HG03439 (cell line): Measurements from ENCODE around the gene ADARB2.

Experiments used
- ATAC-seq: cut with Tn5 transposase; IDR thresholded peaks from one replicate; pipeline ENCODE4 v1.9.1; 2021; ENCODE audit warnings: mild to moderate bottlenecking, moderate library complexity; ENCODE audit not compliant: unreplicated experiment

ADARB2 gene

GRCh38 chr10:1644191-1644711, 93.1 kb downstream of the ADARB2 start:
- ATAC-seq: no peak

- no peak for ATAC-seq
These were observed 93.5 kb downstream of the ADARB2 start for GRCh38 chr10:1643908-1644179.

- ATAC-seq: no peak
These were observed 94.0 kb downstream of the ADARB2 start for GRCh38 chr10:1643161-1643907.

GRCh38 chr10:1642600-1643160, 94.6 kb downstream of the ADARB2 start:
- ATAC-seq: no peak

DNA sequence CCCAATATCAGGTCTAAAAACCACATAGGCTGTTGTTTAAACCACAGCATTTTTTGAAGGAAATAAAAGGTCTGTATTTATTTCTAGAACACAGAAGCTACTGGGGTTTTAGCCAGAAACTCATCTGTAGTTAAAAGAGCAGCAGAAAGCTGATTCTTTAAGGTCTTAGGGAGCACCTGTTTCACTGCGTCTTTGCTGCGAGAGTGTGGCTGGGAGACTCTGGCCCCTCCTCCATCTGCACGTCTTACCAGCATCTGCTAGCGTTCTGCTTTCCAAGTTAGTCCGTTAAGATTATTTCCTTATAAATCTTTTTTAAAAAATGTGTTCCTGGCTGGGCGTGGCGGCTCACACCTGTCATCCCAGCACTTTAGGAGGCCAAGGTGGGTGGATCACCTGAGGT, 95.9 kb downstream of the ADARB2 start:
- no peak for ATAC-seq

DNA sequence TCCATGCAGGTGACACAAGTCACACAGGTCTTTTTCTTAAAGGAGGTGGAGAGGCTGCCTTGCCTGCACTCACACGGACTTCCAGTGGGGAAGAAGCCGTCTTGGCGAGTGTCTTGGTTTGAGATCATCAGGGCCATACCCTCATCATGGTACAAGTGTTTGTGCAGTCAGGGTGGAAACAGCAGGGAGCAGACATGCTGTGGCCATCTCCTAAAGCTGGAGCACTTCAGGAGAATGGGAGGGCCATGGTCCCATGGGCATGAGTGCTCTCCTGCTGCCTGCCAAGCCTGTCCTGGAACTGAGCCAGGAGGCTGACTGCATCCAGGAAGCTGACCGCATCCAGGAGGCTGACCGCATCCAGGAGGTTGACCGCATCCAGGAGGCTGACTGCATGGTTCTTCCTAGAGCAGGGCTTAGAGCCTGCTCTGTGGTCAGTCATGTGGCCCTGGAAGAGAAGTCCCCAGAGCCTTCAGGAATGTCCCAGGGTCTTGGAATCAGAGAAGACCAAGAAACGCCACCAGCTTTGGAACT, 98.4 kb downstream of the ADARB2 start:
- ATAC-seq: no peak

GRCh38 chr10:1635340-1635739, 102.0 kb downstream of the ADARB2 start:
- no peak for ATAC-seq

DNA sequence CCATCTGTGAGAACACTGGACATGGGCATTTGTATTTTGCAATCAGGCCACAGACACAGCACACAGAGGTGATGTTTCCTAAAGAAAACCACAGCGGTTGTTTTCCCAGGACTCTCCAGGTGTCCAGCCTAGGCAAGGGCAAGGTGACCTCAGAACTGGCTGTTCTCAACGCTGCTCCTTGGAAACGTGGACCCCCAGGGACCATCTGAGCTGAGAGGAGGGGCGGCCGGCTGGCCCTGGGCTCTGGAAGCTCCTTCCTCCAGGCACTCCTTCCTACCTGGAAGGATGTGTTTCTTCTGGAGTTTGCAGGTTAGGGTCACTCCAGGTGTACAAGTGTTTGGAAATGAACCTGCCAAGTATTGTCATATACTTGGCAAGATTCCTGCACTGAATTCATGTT, 103.1 kb downstream of the ADARB2 start:
- ATAC-seq: no peak

- ATAC-seq: no peak
These were observed 103.5 kb downstream of the ADARB2 start for GRCh38 chr10:1633783-1634182.

GRCh38 chr10:1632596-1632995, 104.7 kb downstream of the ADARB2 start:
- no peak for ATAC-seq

GRCh38 chr10:1632141-1632540, 105.2 kb downstream of the ADARB2 start:
- ATAC-seq: no peak

- no peak for ATAC-seq
These were observed 106.0 kb downstream of the ADARB2 start for GRCh38 chr10:1631282-1631681.

DNA sequence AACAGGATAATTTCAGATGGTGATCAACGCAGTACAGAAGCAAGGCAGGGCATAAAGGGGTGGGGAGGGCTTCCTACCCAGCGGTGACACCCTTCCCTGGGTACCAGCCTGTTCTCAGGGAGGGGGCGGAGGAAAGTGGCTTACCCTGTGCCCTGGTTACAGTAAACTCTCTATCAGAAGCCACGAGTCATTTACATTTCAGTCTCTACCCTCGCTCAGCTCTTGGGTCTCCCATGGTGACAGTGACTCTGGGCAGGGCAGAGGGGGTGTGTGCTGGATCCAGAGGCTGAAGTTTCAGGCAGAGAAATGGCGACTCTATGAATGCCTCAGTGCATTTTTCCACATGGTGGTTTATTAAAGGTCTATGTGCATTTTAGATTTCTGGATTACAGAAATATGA, 107.0 kb downstream of the ADARB2 start:
- no peak for ATAC-seq

DNA sequence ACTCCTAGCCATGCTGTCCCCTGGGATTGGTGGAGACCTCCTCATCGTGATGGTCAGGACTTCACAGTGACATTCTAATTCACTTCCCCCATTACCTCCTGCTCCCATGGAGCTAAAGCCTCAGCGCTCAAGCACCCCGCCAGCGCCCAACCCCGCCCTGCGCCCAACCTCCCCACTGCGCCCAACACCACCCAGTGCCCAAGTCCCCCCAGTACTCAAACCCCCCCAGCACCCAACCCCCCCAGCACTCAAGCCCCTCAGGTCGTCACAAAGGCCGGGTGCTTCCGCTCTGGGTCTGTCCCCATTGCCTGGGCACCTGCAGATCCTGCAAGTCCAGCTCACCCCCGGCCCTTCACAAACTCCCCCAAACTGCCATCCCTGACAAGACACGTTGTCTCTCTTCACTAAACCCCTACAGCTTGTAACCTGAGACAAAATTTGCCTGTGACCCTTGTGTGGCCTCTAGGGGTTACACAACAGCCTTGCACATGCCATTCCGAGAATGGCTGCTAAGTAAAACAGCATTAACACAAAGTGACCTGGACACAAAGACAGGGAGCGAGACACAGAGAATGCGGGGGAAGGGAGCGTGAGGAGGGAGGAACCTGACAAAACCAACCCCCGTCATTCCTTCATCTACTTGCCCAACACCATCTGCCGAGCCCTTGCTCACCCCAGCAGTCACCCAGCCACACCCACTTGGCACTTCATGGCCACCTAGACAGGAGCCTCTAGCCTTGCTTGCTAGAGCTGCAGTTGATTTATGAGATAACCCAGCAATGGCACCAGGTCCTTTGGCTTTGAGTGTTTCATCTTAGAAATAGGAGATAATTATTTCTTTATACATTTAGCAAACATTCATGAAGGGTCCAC, 107.8 kb downstream of the ADARB2 start:
- no peak for ATAC-seq

DNA sequence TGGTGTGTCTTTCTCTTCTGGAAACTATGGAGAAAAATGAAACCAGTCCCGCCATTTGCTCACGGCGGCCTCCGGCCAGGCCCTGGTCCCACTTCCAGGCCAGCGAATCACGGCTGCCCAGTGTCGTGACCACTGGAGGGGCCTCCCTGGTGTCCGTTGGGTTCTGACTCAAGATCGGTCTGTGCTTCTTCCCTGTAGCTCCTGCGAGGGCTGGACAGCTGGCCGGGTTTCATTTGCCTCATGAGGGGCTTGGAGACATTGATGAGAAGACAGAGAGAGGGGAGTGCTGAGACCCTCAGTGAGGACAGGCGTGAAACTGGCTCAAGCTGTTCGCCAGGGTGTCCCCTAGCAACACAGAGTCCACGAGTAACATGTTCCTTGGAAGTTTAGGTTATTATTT, 108.6 kb downstream of the ADARB2 start:
- ATAC-seq: no peak

GRCh38 chr10:1627945-1628344, 109.4 kb downstream of the ADARB2 start:
- ATAC-seq: no peak

DNA sequence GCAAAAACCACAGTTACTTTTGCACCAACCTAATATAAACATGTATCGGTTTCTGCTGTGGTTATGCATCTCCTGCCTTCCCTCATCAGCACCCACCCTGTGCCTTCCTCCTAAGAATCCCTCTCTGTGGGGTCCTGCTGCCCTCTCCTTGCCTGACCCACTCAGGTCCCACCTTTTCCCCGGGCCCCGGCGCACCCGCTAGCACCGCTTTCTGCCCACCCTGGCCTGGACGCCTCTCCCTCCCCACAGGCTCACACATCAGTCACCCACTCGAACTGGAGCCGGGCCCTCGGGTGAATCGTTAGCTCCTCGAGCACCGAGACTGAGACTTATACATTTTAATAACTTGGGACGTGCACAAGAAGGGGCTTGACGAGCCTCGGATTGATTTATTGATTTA, 110.5 kb downstream of the ADARB2 start:
- no peak for ATAC-seq

- no peak for ATAC-seq
These were observed 110.9 kb downstream of the ADARB2 start for GRCh38 chr10:1626410-1626809.

DNA sequence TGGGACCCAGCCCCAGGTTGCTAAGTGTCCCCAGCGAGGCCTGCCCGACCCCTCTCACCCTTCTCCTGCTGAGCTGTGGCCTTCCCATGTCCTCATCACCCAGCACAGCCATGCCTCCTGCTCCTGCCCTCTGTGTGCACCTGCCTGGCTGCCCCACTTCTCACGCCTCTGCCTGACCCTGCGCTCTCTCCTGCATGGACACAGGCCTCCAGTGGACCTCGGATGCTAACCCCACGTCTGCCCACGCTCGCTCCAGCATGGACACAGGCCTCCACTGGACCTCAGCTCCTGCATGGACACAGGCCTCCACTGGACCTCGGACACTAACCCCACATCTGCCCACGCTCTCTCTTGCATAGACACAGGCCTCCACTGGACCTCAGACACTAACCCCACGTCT, 111.6 kb downstream of the ADARB2 start:
- ATAC-seq: no peak

- no peak for ATAC-seq
These were observed 112.2 kb downstream of the ADARB2 start for GRCh38 chr10:1625079-1625478.

DNA sequence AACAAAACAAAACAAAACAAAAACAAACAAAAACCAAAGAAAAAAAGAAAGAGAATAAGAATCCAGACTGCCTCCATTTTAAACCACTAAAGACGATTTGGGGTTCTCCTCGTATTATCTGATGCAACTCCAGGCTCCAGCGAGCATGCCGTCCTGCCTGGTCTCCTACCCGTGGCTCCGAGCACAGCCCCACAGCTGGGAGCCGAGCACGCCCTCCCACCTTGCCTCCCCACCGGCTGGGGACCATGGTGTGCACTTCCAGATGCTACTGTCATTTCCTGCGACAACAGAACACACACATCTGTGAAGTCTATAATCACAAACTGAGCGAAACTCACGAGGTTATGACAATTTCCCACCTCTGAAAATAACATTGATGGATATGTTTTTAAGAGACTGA, 113.1 kb downstream of the ADARB2 start:
- ATAC-seq: no peak

DNA sequence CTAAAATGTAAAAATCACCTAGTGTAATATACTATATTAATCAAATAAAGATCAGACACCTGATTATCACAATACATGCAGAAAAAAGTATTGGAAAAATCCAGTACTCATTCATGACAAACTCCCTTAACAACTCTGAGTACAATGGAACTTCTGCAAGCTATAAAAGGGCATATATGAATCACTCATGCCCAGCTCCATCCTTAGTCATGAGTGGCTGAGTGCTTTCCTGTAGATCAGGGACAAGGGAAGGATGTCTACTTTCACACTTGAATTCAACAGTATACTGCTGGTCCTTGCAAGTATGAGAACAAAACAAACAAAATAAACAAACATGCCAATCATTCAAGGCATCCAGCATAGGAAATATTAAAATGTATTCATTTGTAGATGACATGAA, 116.5 kb downstream of the ADARB2 start:
- no peak for ATAC-seq
